Measurements from ENCODE around the gene TSHZ2.

- TF ChIP-seq EZH2 (IDR thresholded peaks at IDR 0.05; ENCODE audit: insufficient read depth, low read length): no peak
- no peak for TF ChIP-seq CTCF (IDR thresholded peaks at IDR 0.05; ENCODE audit: insufficient read depth, low read depth, low read length)
These were observed 47.5 kb upstream of the TSHZ2 start for GRCh38 chr20:52924411-52925271.

Measured in astrocyte (in vitro differentiated cells and primary cell).